GM18517 (cell line): ENCODE measurements around the gene TRMT13.
"Not testable (repeated sequence)": the region's sequence is repeated elsewhere in the genome, so short reads cannot be mapped to it uniquely, and the experiment has no call there.

Experiments
- ATAC-seq: cut with Tn5 transposase; IDR thresholded peaks from one replicate; pipeline ENCODE4 v1.9.1; 2021; ENCODE audit warnings: mild to moderate bottlenecking, moderate library complexity; ENCODE audit not compliant: unreplicated experiment

TRMT13 gene

DNA sequence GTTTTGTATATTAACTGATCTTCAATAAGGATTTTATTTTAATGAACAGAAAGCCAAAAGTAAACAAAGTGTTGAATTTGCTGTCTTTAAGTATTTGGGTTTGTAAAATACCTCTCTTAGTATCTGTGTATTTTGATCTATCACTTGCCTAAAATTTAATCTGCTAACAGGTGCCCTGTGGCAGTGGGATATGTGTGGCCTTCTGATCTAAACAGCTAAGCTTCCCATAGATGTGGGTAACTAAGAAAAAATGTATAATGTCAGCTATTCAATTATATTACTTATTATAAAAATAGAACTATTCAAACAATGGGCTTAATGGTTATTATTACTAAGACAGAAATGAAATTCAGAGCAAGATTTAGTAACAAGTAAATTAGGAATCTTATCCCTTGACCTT is 29.9 kb downstream of the TRMT13 start:
- no peak for ATAC-seq

DNA sequence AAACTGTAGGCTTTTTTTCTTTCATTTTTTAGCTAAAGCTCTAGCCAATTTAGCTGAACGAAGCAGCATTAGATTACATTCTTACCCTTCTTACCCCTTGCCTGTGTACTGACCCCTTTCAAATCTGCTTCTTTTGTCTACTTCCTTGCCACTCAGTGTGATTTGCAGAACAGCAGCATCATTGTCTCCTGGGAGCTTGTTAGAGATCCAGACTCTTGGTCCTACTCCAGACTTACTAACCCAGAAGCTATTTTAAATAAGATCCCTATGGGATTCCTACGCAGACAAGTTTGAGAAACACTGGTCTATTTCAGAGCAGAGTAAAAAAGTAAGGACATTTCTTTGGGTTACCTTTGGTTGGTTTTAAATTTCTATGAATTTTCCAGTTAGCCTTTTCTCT is 31.3 kb downstream of the TRMT13 start:
- ATAC-seq, result no peak

DNA sequence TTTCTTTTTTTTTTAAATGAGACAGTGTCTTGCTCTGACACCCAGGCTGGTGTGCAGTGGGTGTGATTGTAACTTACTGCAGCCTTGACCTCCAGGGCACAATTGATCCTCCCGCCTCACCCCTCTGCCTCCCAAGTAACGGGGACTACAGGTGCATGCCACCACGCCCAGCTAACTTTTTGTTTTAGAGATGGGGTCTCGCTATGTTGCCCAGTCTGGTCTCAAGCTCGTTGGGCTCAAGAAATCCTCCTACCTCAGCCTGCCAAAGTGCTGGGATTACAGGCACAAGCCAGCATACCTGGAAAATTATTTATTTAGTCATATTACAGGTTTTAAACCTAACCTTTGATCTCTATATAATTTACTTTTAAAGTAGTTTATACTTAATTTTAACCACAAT is 31.7 kb downstream of the TRMT13 start:
- ATAC-seq, result no peak

DNA sequence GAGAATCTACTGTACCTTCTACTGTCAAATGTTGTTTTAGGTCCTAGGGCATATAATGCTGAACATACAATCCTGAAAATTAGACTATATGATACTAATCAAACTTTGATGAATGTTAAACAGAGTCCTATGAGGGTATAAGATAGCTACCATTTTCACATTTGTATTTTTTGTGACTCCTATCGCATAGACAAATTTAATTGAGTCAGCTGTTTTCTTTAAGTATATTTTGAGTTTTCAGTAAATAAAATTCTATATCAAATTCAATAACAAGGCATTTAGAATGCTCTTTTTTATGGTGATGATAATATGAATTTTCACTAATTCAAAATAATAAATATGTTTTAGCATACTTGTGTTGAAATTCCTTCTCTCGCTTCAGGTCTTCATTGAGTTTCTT is 35.1 kb downstream of the TRMT13 start:
- ATAC-seq, result no peak

DNA sequence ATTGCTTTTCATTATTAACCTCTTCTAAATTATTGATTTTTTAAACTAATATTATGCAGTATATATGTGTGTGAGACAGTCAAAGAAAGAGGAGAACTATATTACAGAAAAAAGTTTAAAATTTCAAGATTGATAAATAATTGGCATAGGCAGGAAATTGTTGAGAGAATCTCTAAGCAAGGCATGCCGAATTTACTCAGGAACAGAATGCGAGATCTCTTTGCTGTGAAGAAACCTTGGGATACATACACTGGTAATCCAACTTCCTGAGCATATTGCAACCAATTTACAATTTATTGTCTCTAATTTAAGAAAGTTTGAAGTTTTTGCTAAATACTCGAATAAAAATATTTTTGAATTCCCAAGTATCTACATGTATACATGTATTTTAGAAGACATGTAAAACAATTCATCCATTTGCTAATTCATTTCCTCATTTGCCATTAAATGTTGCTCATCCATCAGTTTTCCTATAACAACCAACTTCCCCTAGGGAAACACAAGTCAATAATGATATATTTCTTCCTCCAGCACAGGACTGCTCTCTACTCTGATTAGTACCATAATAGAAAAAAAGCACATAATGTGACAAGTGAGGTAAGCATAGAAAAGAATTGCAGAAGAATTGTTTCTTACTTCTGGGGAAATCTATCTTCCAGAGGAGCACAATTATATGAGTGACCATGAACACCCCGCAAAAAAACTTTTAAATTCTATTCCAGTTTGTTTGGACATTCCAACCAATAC is 44.5 kb downstream of the TRMT13 start:
- ATAC-seq, result no peak

DNA sequence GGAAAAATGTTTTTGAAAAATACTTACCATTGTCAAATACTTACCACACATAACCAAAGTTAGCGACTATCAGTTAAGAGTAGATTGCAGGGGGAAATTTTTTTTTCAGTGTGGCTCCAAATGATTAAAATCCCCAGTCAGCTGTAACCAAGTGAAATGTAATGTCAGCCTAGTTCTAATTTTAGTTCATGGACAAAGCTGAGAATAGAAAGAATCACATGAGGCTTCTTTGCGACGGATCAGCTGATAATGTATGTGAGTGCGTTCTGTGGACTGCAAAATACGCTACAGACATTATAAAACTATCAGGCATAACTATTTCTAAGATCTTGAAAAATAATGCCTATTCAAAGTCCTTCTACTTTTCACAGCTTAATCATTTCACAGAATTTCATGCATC is 45.1 kb downstream of the TRMT13 start, which contains the start of gene LRRC39:
LRRC39 (minus strand) TSS at position 166 of the 400 bp plus-strand sequence. CDS start 9,740 bp downstream, outside the sequence.
- ATAC-seq, result no peak

DNA sequence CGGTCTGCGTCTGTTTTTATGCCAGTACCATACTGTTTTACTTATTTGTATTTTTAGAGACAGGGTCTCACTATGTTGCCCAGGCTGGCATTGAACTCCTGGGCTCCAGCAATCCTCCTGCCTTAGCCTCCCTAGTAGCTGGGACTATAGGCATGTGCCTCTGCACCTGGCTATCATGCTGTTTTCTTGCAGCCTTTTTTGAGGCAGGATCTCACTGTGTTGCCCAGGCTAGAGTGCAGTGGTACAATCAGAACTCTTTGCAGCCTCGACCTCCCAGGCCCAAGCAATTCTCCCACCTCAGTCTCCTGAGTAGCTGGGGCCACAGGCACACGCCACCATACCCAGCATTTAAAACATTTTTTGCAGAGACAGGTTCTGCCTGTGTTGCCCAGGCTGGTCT is 50.4 kb downstream of the TRMT13 start:
- no peak for ATAC-seq

DNA sequence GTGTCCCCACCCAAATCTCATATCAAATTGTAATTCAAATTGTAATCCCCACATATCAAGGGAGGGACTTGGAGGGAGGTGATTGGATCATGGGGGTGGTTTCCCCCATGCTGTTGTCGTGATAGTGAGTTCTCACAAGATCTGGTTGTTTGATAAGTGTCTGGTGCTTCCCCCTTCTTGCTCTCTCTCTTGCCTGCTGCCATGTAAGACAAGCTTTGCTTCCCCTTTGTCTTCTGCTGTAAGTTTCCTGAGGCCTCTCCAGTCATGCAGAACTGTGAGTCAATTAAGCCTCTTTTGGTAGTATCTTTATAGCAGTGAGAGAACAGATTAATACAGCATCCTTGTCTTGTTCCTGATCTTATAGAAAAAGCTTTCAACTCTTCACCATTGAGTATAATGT is 51.6 kb downstream of the TRMT13 start:
- ATAC-seq, result peak; percentile 75

DNA sequence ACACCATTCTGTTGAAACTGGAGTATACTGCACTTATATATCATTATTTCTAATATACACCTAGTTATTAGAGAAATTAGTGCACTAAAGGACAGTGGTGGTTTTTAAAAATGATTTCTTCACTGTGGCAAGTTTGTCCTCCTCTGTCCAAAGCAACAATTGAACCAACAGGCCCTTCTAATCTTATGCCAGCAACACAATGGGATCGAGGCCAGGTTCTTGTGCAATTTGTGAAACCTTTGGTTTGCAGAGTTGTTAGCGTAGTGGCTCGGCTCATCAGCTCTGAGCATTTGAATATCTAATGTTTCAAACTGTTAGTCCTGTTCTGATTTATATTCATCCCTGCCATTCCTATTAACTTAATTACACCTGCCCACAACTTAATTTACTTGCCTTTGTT is 54.9 kb downstream of the TRMT13 start:
- ATAC-seq, result no peak

DNA sequence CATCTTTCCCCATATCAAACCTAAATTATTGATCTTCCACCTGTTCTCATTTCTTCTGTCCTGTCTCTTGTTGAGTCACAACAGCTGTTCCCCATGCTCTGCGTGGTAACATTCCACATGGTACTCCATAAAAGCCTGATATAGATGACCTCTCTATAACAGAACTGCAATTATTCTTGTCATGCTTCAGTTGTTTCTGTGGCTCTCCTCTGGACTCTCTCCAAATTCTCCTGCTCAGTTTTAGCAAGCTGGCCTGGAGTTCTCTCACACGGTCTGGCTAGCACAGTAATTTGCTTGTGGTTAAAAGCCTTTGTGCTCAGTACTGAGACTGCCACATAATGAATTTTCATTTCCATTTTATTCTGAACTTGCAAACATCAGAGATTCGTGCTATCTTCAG is 55.7 kb downstream of the TRMT13 start:
- no peak for ATAC-seq

DNA sequence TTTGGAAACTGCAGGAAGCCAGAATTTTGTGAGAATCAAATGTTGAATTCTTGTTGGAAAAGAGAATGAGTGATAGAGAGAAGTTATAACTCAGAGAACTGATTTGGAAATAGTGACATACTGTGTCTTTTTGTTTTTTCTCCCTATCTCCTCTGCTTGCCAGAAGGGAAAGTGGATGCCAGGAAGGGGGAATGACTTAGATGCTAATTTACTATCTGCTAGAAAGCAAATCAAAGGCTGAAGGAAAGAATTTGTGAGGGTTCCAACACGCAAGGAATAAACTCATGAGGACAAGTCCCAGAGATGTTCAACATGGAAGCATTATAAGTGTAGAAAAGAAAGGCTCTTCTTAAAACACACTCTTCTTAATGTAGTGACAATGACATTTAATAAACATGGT is 65.6 kb downstream of the TRMT13 start:
- ATAC-seq, result no peak

DNA sequence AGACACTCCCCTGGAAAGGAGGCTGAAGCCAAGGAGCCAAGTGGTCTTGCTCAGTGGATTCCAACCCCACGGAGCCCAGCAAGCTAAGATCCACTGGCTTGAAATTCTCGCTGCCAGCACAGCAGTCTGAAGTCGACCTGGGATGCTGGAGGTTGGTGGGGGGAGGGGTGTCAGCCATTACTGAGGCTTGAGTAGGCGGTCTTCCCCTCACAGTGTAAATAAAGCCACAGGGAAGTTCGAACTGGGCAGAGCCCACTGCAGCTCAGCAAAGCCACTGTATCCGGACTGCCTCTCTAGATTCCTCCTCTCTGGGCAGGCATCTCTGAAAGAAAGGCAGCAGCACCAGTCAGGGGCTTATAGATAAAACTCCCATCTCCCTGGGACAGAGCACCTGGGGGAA is 67.1 kb downstream of the TRMT13 start:
- not testable (repeated sequence) for ATAC-seq
